Esophagus (tissue), 2 donors: ENCODE data around the gene NAPB. TPM values are rescaled to one million over a fixed set of nuclear protein-coding genes. Genes with fewer than 3 reads are reported as not detected.

Experiments
- H3K27ac ChIP-seq, 2 donors: one replicate each; pipeline ENCODE4 v1.5.1; 2013; ENCODE audit warnings: low read depth in 2 of 2, mild to moderate bottlenecking in 2 of 2, inconsistent platforms in 1 of 2, low read length in 1 of 2, moderate library complexity in 1 of 2
- H3K27me3 ChIP-seq, 2 donors: one replicate each; pipeline ENCODE4 v1.6.1; 2013; ENCODE audit warnings: low read length in 2 of 2, control low read depth in 1 of 2, mild to moderate bottlenecking in 1 of 2; ENCODE audit not compliant: insufficient read depth in 2 of 2, control insufficient read depth in 1 of 2
- H3K36me3 ChIP-seq, 2 donors: one replicate each; pipeline ENCODE4 v1.6.1; 2013; ENCODE audit warnings: low read length in 1 of 2; ENCODE audit not compliant: control insufficient read depth in 2 of 2, insufficient read depth in 2 of 2
- H3K4me1 ChIP-seq, 2 donors: one replicate each; pipeline ENCODE4 v1.6.1; 2013; ENCODE audit warnings: low read length in 1 of 2; ENCODE audit not compliant: control insufficient read depth in 2 of 2, insufficient read depth in 2 of 2
- H3K4me3 ChIP-seq, 2 donors: one replicate each; pipeline ENCODE4 v1.5.1; 2013; ENCODE audit warnings: low read length in 2 of 2, mild to moderate bottlenecking in 2 of 2, low read depth in 1 of 2, moderate library complexity in 1 of 2
- H3K9me3 ChIP-seq, 2 donors: one replicate each; pipeline ENCODE4 v1.6.1; 2013; ENCODE audit warnings: mild to moderate bottlenecking in 2 of 2, low read depth in 1 of 2, low read length in 1 of 2, moderate library complexity in 1 of 2; ENCODE audit not compliant: control insufficient read depth in 2 of 2, insufficient read depth in 1 of 2
- WGBS, 2 donors: extraction: QIAGEN DNeasy Blood & Tissue Kit; methylation state at CpG; one replicate each; pipeline ENCODE4 v1.1.7; 2013; 5-methylcytosine and 5-hydroxymethylcytosine counted together
- polyA plus RNA-seq, 2 donors: library from polyadenylated mRNA; stranded (reverse); fragments of 200-250 nt; gene quantifications; one replicate each; pipeline ENCODE4 v1.2.3, GENCODE V29; 2013
- donor health status: healthy with polysubstance abuse.
- donor health status: Bipolar disorder and iron deficiency.

Gene NAPB
- polyA plus RNA-seq, 2 donors = 3.4 to 4.7 TPM

GRCh38 chr20:23327617-23328333 lies 93.5 kb downstream of the NAPB start:
- H3K9me3 ChIP-seq = no peaks in the 10 kb centered on the region
- H3K27me3 ChIP-seq = no peaks in the 10 kb centered on the region
- 92 to 94% methylated on average over 15 of the region's 15 CpGs for WGBS, 2 donors
- no peaks in the 10 kb centered on the region for H3K36me3 ChIP-seq
- peaks cover 0 to 3% of the 10 kb centered on the region in 2 donors for H3K4me1 ChIP-seq
- H3K27ac ChIP-seq = no peak overlapping the region
- H3K4me3 ChIP-seq = no peak overlapping the region

GRCh38 chr20:23326774-23327173 lies 94.5 kb downstream of the NAPB start:
- no peaks in the 10 kb centered on the region for H3K9me3 ChIP-seq
- no peak overlapping the region for H3K27ac ChIP-seq
- 79 to 92% methylated on average over 8 of the region's 8 CpGs for WGBS, 2 donors
- H3K27me3 ChIP-seq = no peaks in the 10 kb centered on the region
- H3K4me3 ChIP-seq = no peak overlapping the region
- no peaks in the 10 kb centered on the region for H3K36me3 ChIP-seq
- no peaks in the 10 kb centered on the region for H3K4me1 ChIP-seq

- Histone ChIP-seq H3K9me3 (no peaks in the 10 kb centered on the region), H3K27ac (no peak overlapping the region), H3K36me3 (no peaks in the 10 kb centered on the region), H3K27me3 (no peaks in the 10 kb centered on the region), H3K4me3 (no peak overlapping the region), H3K4me1 (no peaks in the 10 kb centered on the region)
- 70 to 82% methylated on average over 3 of the region's 3 CpGs for WGBS, 2 donors
These were observed 96.2 kb downstream of the NAPB start for GRCh38 chr20:23325107-23325506.

Other genes starting within 250 kb of the NAPB start
- gene NXT1, start 70.7 kb downstream of the NAPB start, polyA plus RNA-seq = 10 to 100 TPM; 12.9 to 22.1 TPM
- gene GZF1, start 59.3 kb downstream of the NAPB start, polyA plus RNA-seq = 1 to 10 TPM; 3.2 to 3.6 TPM
- under 1 TPM in 1 of 2 donors, not detected in 1; 0.15 TPM for gene CSTL1, start 18.2 kb upstream of the NAPB start, polyA plus RNA-seq
- under 1 TPM; 0.12 to 0.26 TPM for gene CST11, start 31.4 kb upstream of the NAPB start, polyA plus RNA-seq
- gene CST8, start 69.6 kb upstream of the NAPB start, polyA plus RNA-seq = not detected
- gene CST9L, start 147.0 kb upstream of the NAPB start, polyA plus RNA-seq = not detected
- gene CST9, start 184.4 kb upstream of the NAPB start, polyA plus RNA-seq = under 1 TPM in 1 of 2 donors, not detected in 1; 0.04 TPM
- 100 to 1,000 TPM; 262 to 448 TPM for gene CST3, start 216.5 kb upstream of the NAPB start, polyA plus RNA-seq